Kidney glomerular epithelial cell (primary cell): Measurements from ENCODE around the gene BRF1.
"Not testable (repeated sequence)": the region's sequence is repeated elsewhere in the genome, so short reads cannot be mapped to it uniquely, and the experiment has no call there.

Experiments
- DNase-seq: peaks from one replicate; lab custom pipeline; 2025; lab: John Stamatoyannopoulos, UW

Gene BRF1

GRCh38 chr14:105300542-105301102, at the start of gene BRF1:
Gene BRF1, minus strand, starts transcription at chr14:105301001. Its CDS starts 372 bp downstream, at chr14:105300629.
- peak; percentile 89 for DNase-seq

GRCh38 chr14:105349992-105350391, 49.2 kb upstream of the BRF1 start:
- no peak for DNase-seq

GRCh38 chr14:105348945-105349699, 48.3 kb upstream of the BRF1 start:
- DNase-seq: no peak

GRCh38 chr14:105348169-105348944, 47.6 kb upstream of the BRF1 start:
- no peak for DNase-seq

- DNase-seq: no peak
Observed at GRCh38 chr14:105347587-105347968, 46.8 kb upstream of the BRF1 start.

GRCh38 chr14:105346876-105347586, 46.2 kb upstream of the BRF1 start:
- no peak for DNase-seq

GRCh38 chr14:105346200-105346533, 45.4 kb upstream of the BRF1 start:
- no peak for DNase-seq

GRCh38 chr14:105343194-105343593, 42.4 kb upstream of the BRF1 start:
- no peak for DNase-seq

- no peak for DNase-seq
Observed at GRCh38 chr14:105340821-105341733, 40.3 kb upstream of the BRF1 start.

GRCh38 chr14:105337966-105338741, 37.4 kb upstream of the BRF1 start:
- DNase-seq: no peak

- DNase-seq: no peak
Observed at GRCh38 chr14:105337433-105337832, 36.6 kb upstream of the BRF1 start.

GRCh38 chr14:105336477-105337287, 35.9 kb upstream of the BRF1 start:
- DNase-seq: no peak

- DNase-seq: no peak
Observed at GRCh38 chr14:105335735-105336476, 35.1 kb upstream of the BRF1 start.

GRCh38 chr14:105335231-105335542, 34.4 kb upstream of the BRF1 start:
- DNase-seq: not testable (repeated sequence)

GRCh38 chr14:105334383-105335230, 33.8 kb upstream of the BRF1 start:
- no peak for DNase-seq

GRCh38 chr14:105333613-105334364, 33.0 kb upstream of the BRF1 start:
- DNase-seq: no peak

- no peak for DNase-seq
Observed at GRCh38 chr14:105333020-105333490, 32.3 kb upstream of the BRF1 start.
